ENCODE results near the gene NSG1.

- TF ChIP-seq, protein P1, sequence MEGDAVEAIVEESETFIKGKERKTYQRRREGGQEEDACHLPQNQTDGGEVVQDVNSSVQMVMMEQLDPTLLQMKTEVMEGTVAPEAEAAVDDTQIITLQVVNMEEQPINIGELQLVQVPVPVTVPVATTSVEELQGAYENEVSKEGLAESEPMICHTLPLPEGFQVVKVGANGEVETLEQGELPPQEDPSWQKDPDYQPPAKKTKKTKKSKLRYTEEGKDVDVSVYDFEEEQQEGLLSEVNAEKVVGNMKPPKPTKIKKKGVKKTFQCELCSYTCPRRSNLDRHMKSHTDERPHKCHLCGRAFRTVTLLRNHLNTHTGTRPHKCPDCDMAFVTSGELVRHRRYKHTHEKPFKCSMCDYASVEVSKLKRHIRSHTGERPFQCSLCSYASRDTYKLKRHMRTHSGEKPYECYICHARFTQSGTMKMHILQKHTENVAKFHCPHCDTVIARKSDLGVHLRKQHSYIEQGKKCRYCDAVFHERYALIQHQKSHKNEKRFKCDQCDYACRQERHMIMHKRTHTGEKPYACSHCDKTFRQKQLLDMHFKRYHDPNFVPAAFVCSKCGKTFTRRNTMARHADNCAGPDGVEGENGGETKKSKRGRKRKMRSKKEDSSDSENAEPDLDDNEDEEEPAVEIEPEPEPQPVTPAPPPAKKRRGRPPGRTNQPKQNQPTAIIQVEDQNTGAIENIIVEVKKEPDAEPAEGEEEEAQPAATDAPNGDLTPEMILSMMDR (conservative IDR thresholded peaks at IDR 0.05) = no peak
- TF ChIP-seq EZH2 (IDR thresholded peaks at IDR 0.05; ENCODE audit: low read depth) = no peak
Measured at GRCh38 chr4:4386736-4387392, at the start of gene NSG1.
